Thyroid gland (tissue), 4 donors: ENCODE data around the gene ACACB. TPM values are rescaled to one million over a fixed set of nuclear protein-coding genes. Genes with fewer than 3 reads are reported as not detected.
A peak's percentile ranks its signal among the peaks of the same experiment; 100 is the strongest.

Source experiments
- DNase-seq, 2 donors: peaks; one replicate each; pipeline ENCODE4 v3.0.0-alpha.2; 2019
- H3K27ac ChIP-seq, 3 donors: fragments of 200-600 bp; sonication (generic); 1 replicate in 2 of 3; 2 replicates in 1 of 3; pipeline ENCODE4 v1.5.1; 2016 to 2019; ENCODE audit warnings: mild to moderate bottlenecking in 1 of 3, moderate library complexity in 1 of 3
- H3K27me3 ChIP-seq: fragments of 200-600 bp; sonication (generic); one replicate; pipeline ENCODE4 v1.5.1; 2019
- H3K36me3 ChIP-seq, 2 donors: fragments of 200-600 bp; sonication (generic); one replicate each; pipeline ENCODE4 v1.5.1; 2016 to 2019
- H3K4me1 ChIP-seq, 2 donors: fragments of 200-600 bp; sonication (generic); one replicate each; pipeline ENCODE4 v1.5.1; 2017 to 2019
- H3K4me3 ChIP-seq, 3 donors: fragments of 200-600 bp; sonication (generic); replicated peaks in 1 of 3; 1 replicate in 2 of 3; 2 replicates in 1 of 3; pipeline ENCODE4 v1.5.1; 2016; ENCODE audit warnings: mild to moderate bottlenecking in 1 of 3
- H3K9me3 ChIP-seq: fragments of 200-600 bp; sonication (generic); one replicate; pipeline ENCODE4 v1.5.1; 2017
- POLR2A ChIP-seq, 2 donors: fragments of 450-650 bp; IDR thresholded peaks; one replicate each; pipeline ENCODE4 v1.6.1; 2017; ENCODE audit warnings: antibody characterized with exemption in 2 of 2, mild to moderate bottlenecking in 2 of 2, moderate library complexity in 1 of 2
- WGBS, 2 donors: methylation state at CpG; one replicate each; pipeline ENCODE4 v1.1.5; 2017; 5-methylcytosine and 5-hydroxymethylcytosine counted together
- intact Hi-C: fragments of 100-400 bp; cut with DNase I; formaldehyde crosslinking; loops from one replicate; pipeline ENCODE4 v1.15.1; 2023
- total RNA-seq, 4 donors: library from RNA; depleted of rRNA; stranded (reverse); fragments of >200 nt; gene quantifications; one replicate each; pipeline ENCODE4 v1.2.3, GENCODE V29; 2016
- TF ChIP-seq, protein P1 (sequence below), 6 experiments: fragments of 200-600 bp in 3 of 6; fragments of 450-650 bp in 3 of 6; sonication (generic) in 3 of 6; IDR thresholded peaks; one replicate each; pipeline ENCODE4 v1.5.1; 2016 to 2019; ENCODE audit warnings: antibody characterized with exemption in 6 of 6, mild to moderate bottlenecking in 2 of 6, inconsistent platforms in 1 of 6, moderate library complexity in 1 of 6

Gene ACACB
- total RNA-seq, 4 donors from 2014 or later = 115 to 178 (median 140) TPM

DNA sequence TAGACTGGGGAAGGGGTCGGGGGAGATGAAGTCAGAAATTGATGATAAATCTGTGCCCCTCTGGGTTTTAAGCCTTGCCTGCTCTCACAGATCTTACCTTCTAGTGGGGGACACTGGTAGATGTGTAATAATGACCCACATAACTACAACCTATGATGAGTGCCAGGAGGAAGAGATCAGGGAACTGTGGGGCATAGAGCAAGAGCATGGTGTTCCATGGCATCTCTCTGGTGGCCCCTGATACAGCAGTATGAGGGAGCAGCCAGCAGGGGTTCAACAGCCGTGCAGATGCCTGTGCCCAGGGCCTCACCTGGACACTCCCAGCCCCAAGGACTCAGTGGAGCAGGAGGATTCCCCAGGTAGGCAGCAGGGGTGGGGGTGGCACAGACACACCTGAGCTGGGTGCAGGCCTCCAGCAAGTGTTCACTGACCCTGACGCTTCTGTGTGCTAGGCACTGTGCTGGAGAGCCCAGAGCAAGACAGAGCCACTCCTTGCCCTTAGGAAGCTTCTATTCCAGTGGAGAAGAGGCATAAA is 5.0 kb downstream of the ACACB start:
- no peak overlapping the region for H3K27ac ChIP-seq
- TF ChIP-seq POLR2A (IDR thresholded peaks at IDR 0.05) = no peak
- TF ChIP-seq, protein P1, sequence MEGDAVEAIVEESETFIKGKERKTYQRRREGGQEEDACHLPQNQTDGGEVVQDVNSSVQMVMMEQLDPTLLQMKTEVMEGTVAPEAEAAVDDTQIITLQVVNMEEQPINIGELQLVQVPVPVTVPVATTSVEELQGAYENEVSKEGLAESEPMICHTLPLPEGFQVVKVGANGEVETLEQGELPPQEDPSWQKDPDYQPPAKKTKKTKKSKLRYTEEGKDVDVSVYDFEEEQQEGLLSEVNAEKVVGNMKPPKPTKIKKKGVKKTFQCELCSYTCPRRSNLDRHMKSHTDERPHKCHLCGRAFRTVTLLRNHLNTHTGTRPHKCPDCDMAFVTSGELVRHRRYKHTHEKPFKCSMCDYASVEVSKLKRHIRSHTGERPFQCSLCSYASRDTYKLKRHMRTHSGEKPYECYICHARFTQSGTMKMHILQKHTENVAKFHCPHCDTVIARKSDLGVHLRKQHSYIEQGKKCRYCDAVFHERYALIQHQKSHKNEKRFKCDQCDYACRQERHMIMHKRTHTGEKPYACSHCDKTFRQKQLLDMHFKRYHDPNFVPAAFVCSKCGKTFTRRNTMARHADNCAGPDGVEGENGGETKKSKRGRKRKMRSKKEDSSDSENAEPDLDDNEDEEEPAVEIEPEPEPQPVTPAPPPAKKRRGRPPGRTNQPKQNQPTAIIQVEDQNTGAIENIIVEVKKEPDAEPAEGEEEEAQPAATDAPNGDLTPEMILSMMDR (IDR thresholded peaks at IDR 0.05) = no peak
- no peak for DNase-seq
- H3K36me3 ChIP-seq = no peaks in the 10 kb centered on the region
- no peaks in the 10 kb centered on the region for H3K27me3 ChIP-seq
- no peaks in the 10 kb centered on the region for H3K9me3 ChIP-seq
- intact Hi-C loops = no loop called here
- no peak overlapping the region for H3K4me3 ChIP-seq
- 94 to 100% methylated on average over 2 to 3 of the region's 3 CpGs for WGBS, 2 donors
- peaks cover 20 to 54% of the 10 kb centered on the region in 2 donors for H3K4me1 ChIP-seq

DNA sequence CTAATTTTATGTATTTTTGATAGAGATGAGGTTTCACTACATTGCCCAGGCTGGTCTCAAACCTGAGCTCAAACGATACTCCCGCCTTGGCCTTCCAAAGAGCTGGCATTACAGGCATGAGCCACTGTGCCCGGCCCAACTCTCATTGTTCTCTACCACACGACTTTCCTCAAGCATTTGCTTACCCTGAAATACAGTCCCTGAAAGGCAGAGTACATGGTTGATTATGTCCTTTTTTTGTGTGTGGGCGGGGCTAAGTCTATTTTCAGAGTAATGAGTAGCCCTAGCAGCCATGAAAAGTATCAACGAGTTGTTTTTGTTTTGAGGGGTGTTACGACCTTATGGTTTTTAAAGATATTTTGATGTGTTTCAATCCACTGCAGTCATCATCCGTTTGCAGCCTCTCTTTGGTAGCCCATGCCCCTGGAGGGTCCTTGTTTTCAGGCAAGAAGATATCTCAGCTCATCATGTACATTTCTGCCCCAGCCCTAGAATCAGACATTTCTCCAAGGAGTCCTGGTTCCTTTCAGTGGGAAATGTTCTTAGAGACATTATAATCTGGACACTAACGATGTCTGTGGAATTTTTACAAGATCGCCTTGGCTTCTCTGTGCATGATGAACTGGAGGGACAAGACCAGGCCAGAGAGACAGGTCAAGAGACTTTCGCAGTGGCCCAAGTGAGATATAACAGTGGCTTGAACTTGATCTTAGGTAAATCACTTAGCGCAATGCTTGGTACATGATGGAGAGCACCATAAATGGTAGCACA is 8.7 kb downstream of the ACACB start:
- peak overlapping the region in 1 of 3 donors; percentile 13 for H3K27ac ChIP-seq
- DNase-seq = no peak
- 86 to 91% methylated on average over 12 of the region's 12 CpGs for WGBS, 2 donors

DNA sequence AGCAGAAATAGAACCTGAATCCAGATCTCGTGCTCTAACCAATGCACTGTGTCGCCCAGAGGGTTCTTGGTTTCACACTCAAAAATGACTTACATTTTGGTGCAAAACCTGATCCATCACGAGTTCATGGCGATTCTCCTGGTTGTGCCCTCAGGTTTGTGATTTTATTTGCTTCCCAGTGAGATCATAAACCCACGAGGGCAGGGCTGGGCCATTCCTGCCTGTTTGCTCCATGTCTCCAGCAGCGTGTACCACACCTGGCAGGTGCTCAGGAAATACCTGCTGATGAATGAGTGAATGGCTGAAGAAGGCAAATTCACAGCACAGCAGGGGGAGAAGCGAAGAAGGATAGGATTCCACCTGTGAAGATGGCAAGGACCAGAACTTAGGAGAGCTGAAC is 9.4 kb downstream of the ACACB start:
- 86 to 89% methylated on average over 7 of the region's 7 CpGs for WGBS, 2 donors
- no peak overlapping the region for H3K27ac ChIP-seq
- peaks cover 13 to 32% of the 10 kb centered on the region in 2 donors for H3K4me1 ChIP-seq
- no peak for DNase-seq
- no peaks in the 10 kb centered on the region for H3K27me3 ChIP-seq
- no peaks in the 10 kb centered on the region for H3K36me3 ChIP-seq
- H3K4me3 ChIP-seq = no peak overlapping the region
- H3K9me3 ChIP-seq = no peaks in the 10 kb centered on the region
- TF ChIP-seq POLR2A (IDR thresholded peaks at IDR 0.05) = no peak
- TF ChIP-seq, protein P1 (IDR thresholded peaks at IDR 0.05) = no peak
- intact Hi-C loops = no loop called here

More for the DNA sequence above, 8.7 kb downstream of the ACACB start:
- TF ChIP-seq, protein P1 (IDR thresholded peaks at IDR 0.05) = no peak
- no peak for TF ChIP-seq POLR2A (IDR thresholded peaks at IDR 0.05)
- Histone ChIP-seq H3K27me3 (no peaks in the 10 kb centered on the region), H3K9me3 (no peaks in the 10 kb centered on the region), H3K4me3 (no peak overlapping the region), H3K36me3 (no peaks in the 10 kb centered on the region), H3K4me1 (peaks cover 6 to 30% of the 10 kb centered on the region in 2 donors)
- intact Hi-C loops = no loop called here

DNA sequence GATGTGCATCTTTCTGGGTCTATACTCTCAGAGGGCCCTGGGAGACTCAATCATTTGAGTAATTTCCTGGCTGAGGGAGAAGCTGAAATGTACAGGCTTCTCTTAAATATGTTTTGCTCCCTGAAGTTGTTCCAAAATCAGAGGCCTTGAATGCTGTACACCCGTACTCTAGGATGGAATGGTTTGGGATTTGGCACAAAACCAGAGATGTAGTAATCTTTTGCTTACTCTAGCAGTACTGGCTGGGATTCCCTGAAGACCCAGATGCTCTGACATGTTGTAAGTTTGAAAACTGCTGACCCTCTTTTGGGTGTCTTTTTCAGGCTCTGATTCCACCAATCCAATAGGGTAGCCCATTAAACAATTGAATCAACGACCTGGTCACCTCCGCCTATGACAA is 10.4 kb downstream of the ACACB start:
- Histone ChIP-seq H3K36me3 (no peaks in the 10 kb centered on the region), H3K27ac (no peak overlapping the region), H3K27me3 (no peaks in the 10 kb centered on the region), H3K4me1 (peaks cover 20 to 42% of the 10 kb centered on the region in 2 donors), H3K4me3 (no peak overlapping the region), H3K9me3 (no peaks in the 10 kb centered on the region)
- no peak for DNase-seq
- WGBS, 2 donors = 78 to 84% methylated on average over 3 of the region's 3 CpGs
- intact Hi-C loops = no loop called here
- no peak for TF ChIP-seq POLR2A (IDR thresholded peaks at IDR 0.05)

DNA sequence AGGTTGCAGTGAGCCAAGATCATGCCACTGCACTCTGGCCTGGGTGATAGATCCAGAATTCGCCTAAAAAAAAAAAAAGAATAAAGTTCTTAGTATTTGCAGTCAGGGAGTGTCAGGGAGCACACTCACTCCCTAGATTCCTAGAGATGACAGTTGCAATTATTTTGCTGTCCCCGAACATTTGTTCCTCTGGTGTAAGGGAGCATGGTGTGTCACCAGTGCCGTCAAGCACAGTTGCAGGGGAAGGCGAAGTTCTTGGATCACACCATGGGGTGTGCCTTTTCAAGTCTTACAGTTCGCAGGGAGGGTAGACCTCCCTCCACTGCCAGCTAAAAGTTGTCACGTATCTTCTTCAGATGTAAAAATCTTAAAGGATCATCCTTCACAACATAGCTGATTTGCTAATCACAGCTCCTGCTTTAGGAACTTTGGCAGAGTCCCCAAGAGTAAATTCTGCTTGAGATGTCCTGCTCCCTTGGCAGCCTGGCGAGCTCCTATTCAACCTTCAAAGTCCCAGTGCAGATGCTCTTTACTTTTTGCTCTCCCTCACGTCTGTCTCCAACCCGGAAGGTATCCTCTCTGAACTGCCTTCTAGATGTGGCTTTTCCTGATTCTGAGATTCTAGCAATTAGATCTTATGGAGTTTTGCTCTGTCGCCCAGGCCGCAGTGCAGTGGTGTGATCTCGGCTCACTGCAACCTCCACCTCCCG is 11.3 kb downstream of the ACACB start:
- intact Hi-C loops = no loop called here
- 89 to 91% methylated on average over 13 of the region's 13 CpGs for WGBS, 2 donors
- Histone ChIP-seq H3K27ac (no peak overlapping the region), H3K9me3 (no peaks in the 10 kb centered on the region), H3K4me1 (peaks cover 18 to 48% of the 10 kb centered on the region in 2 donors), H3K27me3 (no peaks in the 10 kb centered on the region), H3K4me3 (no peak overlapping the region), H3K36me3 (no peaks in the 10 kb centered on the region)
- TF ChIP-seq, protein P1 (IDR thresholded peaks at IDR 0.05) = no peak
- no peak for TF ChIP-seq POLR2A (IDR thresholded peaks at IDR 0.05)
- DNase-seq = no peak
